HepG2 (cell line): ENCODE measurements around the gene OPN1SW. TPM values are rescaled to one million over a fixed set of nuclear protein-coding genes. Genes with fewer than 3 reads are reported as not detected.

Experiments used
- ATAC-seq: fragments of 200-7000 bp; cut with Tn5 transposase; 3 replicates; pipeline ENCODE4 v1.9.1; 2020; ENCODE audit warnings: mild to moderate bottlenecking, moderate library complexity
- BruUV-seq: library from RNA; stranded (reverse); fragments of 400-500 nt; replicated peaks from 2 replicates; lab custom pipeline; 2021; lab: Mats Ljungman, UMichigan
- CTCF ChIA-PET: fragments of 300-600 bp; formaldehyde crosslinking; extraction: SDS; loops from one replicate; lab custom pipeline; 2021; ENCODE audit warnings: low total read pairs, inconsistent platforms, low intra/inter-chr PET ratio; lab: Yijun Ruan, JAX
- POLR2A ChIA-PET: fragments of 350-600 bp; sonication (Branson Sonifier 250); formaldehyde crosslinking; loops from one replicate; lab custom pipeline; 2020; ENCODE audit warnings: antibody characterized with exemption, inconsistent platforms; lab: Yijun Ruan, JAX
- DNase-seq: peaks from one replicate; pipeline ENCODE4 v3.0.0-alpha.2; 2015; ENCODE audit warnings: low spot score
- FAIRE-seq: peaks from 3 replicates; lab custom pipeline; 2011; peaks lifted over from hg19 to GRCh38; lab: Jason Lieb, UNC
- H2AFZ ChIP-seq: one replicate; pipeline ENCODE4 v1.6.1; 2011; ENCODE audit warnings: low read length, inconsistent platforms
- H3K27ac ChIP-seq: fragments of 300-600 bp; 3 replicates; pipeline ENCODE4 v1.8.0; 2011; ENCODE audit warnings: mixed run types, mild to moderate bottlenecking, mixed read lengths, low read length, inconsistent platforms; ENCODE audit not compliant: insufficient read depth; ENCODE audit errors: extremely low read length
- H3K27me3 ChIP-seq, 2 experiments: fragments of 200-600 bp in 1 of 2; 2 replicates in 1 of 2; 3 replicates in 1 of 2; pipeline versions ENCODE4 v1.6.0 to v1.8.0; 2011; ENCODE audit warnings: low read length in 2 of 2, mild to moderate bottlenecking in 2 of 2, moderate library complexity in 2 of 2, inconsistent platforms in 1 of 2; ENCODE audit not compliant: insufficient read depth in 2 of 2, control insufficient read depth in 1 of 2
- H3K36me3 ChIP-seq, 2 experiments: fragments of 200-600 bp in 1 of 2; replicated peaks in 1 of 2; 2 replicates in 1 of 2; 3 replicates in 1 of 2; pipeline versions ENCODE4 v1.5.1 to v1.8.0; 2011; ENCODE audit warnings: low read length in 2 of 2, inconsistent platforms in 1 of 2; ENCODE audit not compliant: insufficient read depth in 2 of 2, control insufficient read depth in 1 of 2
- H3K4me1 ChIP-seq: 2 replicates; pipeline ENCODE4 v1.5.1; 2012; ENCODE audit warnings: low read length, inconsistent platforms; ENCODE audit not compliant: insufficient read depth
- H3K4me2 ChIP-seq: 2 replicates; pipeline ENCODE4 v1.6.0; 2011; ENCODE audit warnings: low read depth, low read length, inconsistent platforms
- H3K4me3 ChIP-seq, 3 experiments: fragments of 200-600 bp in 1 of 3; sonication (generic), shearing (Covaris generic) in 1 of 3; replicated peaks in 1 of 3; 2 replicates each; pipeline ENCODE4 v1.5.1; 2011 to 2016; ENCODE audit warnings: low read length in 3 of 3, inconsistent platforms in 2 of 3, low read depth in 2 of 3, mild to moderate bottlenecking in 2 of 3, control low read depth in 1 of 3, mixed read lengths in 1 of 3; ENCODE audit not compliant: insufficient read depth in 1 of 3
- H3K79me2 ChIP-seq: one replicate; pipeline ENCODE4 v1.6.1; 2011; ENCODE audit warnings: low read length, inconsistent platforms; ENCODE audit not compliant: insufficient read depth
- H3K9ac ChIP-seq: 2 replicates; pipeline ENCODE4 v1.6.0; 2011; ENCODE audit warnings: mild to moderate bottlenecking, low read depth, low read length, inconsistent platforms; ENCODE audit not compliant: insufficient read depth
- H3K9me3 ChIP-seq: 2 replicates; pipeline ENCODE4 v1.5.1; 2012; ENCODE audit warnings: mild to moderate bottlenecking, low read length
- H4K20me1 ChIP-seq: 2 replicates; pipeline ENCODE4 v1.6.0; 2011; ENCODE audit warnings: inconsistent platforms, mild to moderate bottlenecking, low read length, moderate library complexity; ENCODE audit not compliant: insufficient read depth
- HNRNPH1 ChIP-seq: fragments of 200-400 bp; formaldehyde crosslinking; optimal IDR thresholded peaks from 2 replicates; pipeline ENCODE3; 2017; ENCODE audit warnings: mild to moderate bottlenecking, low read depth, low read length
- HNRNPK ChIP-seq: fragments of 200-400 bp; formaldehyde crosslinking; IDR thresholded peaks from 2 replicates; pipeline ENCODE4 v1.6.1; 2018; ENCODE audit warnings: low read length, low read depth, moderate library complexity, mild to moderate bottlenecking; ENCODE audit not compliant: poor library complexity, severe bottlenecking
- JUN ChIP-seq: sonication (generic); formaldehyde crosslinking; IDR thresholded peaks from 2 replicates; pipeline ENCODE4 v1.4.0; 2020; ENCODE audit warnings: mild to moderate bottlenecking, missing genetic modification reagents
- MIXL1 ChIP-seq: IDR thresholded peaks from 2 replicates; pipeline ENCODE4 v1.6.1; 2016
- WGBS: methylation state at CpG from one replicate; pipeline ENCODE4 v1.1.6; 2017; ENCODE audit warnings: low lambda C conversion rate; 5-methylcytosine and 5-hydroxymethylcytosine counted together
- in situ Hi-C: cut with HindIII; loops from 2 replicates; pipeline ENCODE4 v1.10.0; 2017; ENCODE audit warnings: low pct_unique_long_range_greater_than_20kb; ENCODE audit not compliant: extremely low pct_ligation_motif_present
- intact Hi-C: fragments of 100-400 bp; cut with micrococcal nuclease; formaldehyde crosslinking; loops from one replicate; pipeline ENCODE4 v1.10.0; 2022; ENCODE audit not compliant: unreplicated experiment
- polyA plus RNA-seq, 8 experiments: library from polyadenylated mRNA; depleted of rRNA in 3 of 8; stranded (reverse) in 7 of 8; unstranded in 1 of 8; fragments of >200 nt; fragmentation: Illumina TruSeq in 4 of 8; extraction: Trizol in 4 of 8; gene quantifications; 2 replicates each; pipeline versions ENCODE4 v1.2.1 to v1.2.3, GENCODE V29; 2011 to 2016; ENCODE audit warnings: low read depth in 4 of 8, missing spikeins in 1 of 8, mixed read lengths in 1 of 8; ENCODE audit not compliant: insufficient read depth in 1 of 8
- total RNA-seq, 5 experiments: library from RNA; depleted of rRNA; stranded (reverse); fragments of >200 nt; fragmentation: Illumina TruSeq; extraction: Trizol; gene quantifications; 2 replicates each; pipeline ENCODE4 v1.2.3, GENCODE V29; 2016; ENCODE audit warnings: low read depth in 1 of 5
- TF ChIP-seq, protein P1 (sequence below): sonication (generic); formaldehyde crosslinking; conservative IDR thresholded peaks from 2 replicates; pipeline ENCODE4 v1.8.1; 2023; ENCODE audit warnings: missing genetic modification reagents
- TF ChIP-seq, protein P2 (sequence below): sonication (generic); formaldehyde crosslinking; IDR thresholded peaks from 2 replicates; pipeline ENCODE4 v1.9.0; 2022; ENCODE audit warnings: low read depth, missing genetic modification reagents
- TF ChIP-seq, protein P3 (sequence below): sonication (generic); formaldehyde crosslinking; IDR thresholded peaks from 2 replicates; pipeline ENCODE4 v1.5.1; 2020; ENCODE audit warnings: mild to moderate bottlenecking, missing genetic modification reagents
- TF ChIP-seq, protein P4 (sequence below): sonication (generic); formaldehyde crosslinking; IDR thresholded peaks from 2 replicates; pipeline ENCODE4 v1.4.0; 2020; ENCODE audit warnings: missing genetic modification reagents

The OPN1SW gene
- total and polyA plus RNA-seq, 2 of the 13 experiments (the other 11 are each of a cell fraction or from before 2014, with no cell fraction given) = not detected

DNA sequence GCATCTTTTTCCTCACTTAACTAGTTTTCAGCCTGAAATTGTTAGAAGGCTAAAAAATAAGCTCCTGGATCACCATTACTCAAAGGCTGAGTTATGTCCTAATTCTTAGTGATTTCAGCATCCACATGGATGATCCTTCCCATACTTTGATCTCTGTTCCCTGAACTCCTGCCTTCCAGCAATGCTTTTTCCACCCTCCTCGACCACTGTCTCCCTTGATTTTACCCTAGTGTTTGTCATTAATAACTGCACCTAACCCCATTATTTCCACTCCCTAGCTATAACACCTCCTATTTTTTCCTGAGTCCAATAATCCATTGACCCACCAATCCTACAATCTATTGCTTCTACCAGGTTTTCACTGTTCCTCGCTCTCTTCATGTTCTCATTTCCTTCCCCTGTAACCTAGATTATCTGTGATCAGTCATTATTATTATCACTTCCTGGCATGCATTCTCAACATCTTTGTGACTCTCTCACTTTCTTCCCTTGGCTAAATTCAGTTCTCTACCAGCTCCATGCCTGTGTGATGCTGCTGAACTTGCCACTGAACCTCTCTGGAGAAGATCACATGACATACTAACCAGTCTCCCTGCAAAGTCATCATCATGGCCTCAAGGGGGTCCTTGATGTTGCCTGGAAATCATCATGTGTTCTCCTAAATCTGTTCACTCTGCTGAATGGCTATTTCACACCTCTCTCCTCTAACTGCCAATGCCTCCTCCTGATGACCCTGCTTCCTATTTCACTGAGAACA lies 42.9 kb downstream of the OPN1SW start:
- Histone ChIP-seq H3K4me2 (no peak overlapping the region), H3K27ac (no peak overlapping the region), H3K4me1 (peaks cover 10% of the 10 kb centered on the region), H3K79me2 (no peaks in the 10 kb centered on the region), H3K27me3 (peaks cover 0 to 12% of the 10 kb centered on the region in 2 experiments; a peak in 3 of 5 replicates), H3K9me3 (no peaks in the 10 kb centered on the region), H4K20me1 (no peaks in the 10 kb centered on the region), H3K9ac (no peak overlapping the region), H2AFZ (no peak overlapping the region), H3K4me3 (no peak overlapping the region), H3K36me3 (no peaks in the 10 kb centered on the region)
- in situ Hi-C loops (no loop called here), intact Hi-C loops (no loop called here)
- FAIRE-seq (no peak), ATAC-seq (no peak), DNase-seq (no peak)
- TF ChIP-seq, protein P1, sequence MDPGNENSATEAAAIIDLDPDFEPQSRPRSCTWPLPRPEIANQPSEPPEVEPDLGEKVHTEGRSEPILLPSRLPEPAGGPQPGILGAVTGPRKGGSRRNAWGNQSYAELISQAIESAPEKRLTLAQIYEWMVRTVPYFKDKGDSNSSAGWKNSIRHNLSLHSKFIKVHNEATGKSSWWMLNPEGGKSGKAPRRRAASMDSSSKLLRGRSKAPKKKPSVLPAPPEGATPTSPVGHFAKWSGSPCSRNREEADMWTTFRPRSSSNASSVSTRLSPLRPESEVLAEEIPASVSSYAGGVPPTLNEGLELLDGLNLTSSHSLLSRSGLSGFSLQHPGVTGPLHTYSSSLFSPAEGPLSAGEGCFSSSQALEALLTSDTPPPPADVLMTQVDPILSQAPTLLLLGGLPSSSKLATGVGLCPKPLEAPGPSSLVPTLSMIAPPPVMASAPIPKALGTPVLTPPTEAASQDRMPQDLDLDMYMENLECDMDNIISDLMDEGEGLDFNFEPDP = no peak
- TF ChIP-seq HNRNPK = no peak
- TF ChIP-seq JUN = no peak
- TF ChIP-seq, protein P2, sequence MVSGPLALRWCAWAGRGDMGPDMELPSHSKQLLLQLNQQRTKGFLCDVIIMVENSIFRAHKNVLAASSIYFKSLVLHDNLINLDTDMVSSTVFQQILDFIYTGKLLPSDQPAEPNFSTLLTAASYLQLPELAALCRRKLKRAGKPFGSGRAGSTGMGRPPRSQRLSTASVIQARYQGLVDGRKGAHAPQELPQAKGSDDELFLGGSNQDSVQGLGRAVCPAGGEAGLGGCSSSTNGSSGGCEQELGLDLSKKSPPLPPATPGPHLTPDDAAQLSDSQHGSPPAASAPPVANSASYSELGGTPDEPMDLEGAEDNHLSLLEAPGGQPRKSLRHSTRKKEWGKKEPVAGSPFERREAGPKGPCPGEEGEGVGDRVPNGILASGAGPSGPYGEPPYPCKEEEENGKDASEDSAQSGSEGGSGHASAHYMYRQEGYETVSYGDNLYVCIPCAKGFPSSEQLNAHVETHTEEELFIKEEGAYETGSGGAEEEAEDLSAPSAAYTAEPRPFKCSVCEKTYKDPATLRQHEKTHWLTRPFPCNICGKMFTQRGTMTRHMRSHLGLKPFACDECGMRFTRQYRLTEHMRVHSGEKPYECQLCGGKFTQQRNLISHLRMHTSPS (CRISPR knock-in tag) = no peak
- TF ChIP-seq, protein P3, sequence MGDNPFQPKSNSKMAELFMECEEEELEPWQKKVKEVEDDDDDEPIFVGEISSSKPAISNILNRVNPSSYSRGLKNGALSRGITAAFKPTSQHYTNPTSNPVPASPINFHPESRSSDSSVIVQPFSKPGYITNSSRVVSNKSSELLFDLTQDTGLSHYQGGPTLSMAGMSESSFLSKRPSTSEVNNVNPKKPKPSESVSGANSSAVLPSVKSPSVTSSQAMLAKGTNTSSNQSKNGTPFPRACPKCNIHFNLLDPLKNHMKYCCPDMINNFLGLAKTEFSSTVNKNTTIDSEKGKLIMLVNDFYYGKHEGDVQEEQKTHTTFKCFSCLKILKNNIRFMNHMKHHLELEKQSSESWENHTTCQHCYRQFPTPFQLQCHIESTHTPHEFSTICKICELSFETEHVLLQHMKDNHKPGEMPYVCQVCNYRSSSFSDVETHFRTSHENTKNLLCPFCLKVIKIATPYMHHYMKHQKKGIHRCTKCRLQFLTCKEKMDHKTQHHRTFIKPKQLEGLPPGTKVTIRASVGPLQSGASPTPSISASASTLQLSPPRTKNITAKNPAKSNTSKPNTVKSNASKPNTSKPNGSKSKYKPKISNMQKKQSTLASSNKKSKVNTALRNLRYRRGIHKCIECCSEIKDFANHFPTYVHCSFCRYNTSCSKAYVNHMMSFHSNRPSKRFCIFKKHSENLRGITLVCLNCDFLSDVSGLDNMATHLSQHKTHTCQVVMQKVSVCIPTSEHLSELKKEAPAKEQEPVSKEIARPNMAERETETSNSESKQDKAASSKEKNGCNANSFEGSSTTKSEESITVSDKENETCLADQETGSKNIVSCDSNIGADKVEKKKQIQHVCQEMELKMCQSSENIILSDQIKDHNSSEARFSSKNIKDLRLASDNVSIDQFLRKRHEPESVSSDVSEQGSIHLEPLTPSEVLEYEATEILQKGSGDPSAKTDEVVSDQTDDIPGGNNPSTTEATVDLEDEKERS = no peak
- TF ChIP-seq, protein P4, sequence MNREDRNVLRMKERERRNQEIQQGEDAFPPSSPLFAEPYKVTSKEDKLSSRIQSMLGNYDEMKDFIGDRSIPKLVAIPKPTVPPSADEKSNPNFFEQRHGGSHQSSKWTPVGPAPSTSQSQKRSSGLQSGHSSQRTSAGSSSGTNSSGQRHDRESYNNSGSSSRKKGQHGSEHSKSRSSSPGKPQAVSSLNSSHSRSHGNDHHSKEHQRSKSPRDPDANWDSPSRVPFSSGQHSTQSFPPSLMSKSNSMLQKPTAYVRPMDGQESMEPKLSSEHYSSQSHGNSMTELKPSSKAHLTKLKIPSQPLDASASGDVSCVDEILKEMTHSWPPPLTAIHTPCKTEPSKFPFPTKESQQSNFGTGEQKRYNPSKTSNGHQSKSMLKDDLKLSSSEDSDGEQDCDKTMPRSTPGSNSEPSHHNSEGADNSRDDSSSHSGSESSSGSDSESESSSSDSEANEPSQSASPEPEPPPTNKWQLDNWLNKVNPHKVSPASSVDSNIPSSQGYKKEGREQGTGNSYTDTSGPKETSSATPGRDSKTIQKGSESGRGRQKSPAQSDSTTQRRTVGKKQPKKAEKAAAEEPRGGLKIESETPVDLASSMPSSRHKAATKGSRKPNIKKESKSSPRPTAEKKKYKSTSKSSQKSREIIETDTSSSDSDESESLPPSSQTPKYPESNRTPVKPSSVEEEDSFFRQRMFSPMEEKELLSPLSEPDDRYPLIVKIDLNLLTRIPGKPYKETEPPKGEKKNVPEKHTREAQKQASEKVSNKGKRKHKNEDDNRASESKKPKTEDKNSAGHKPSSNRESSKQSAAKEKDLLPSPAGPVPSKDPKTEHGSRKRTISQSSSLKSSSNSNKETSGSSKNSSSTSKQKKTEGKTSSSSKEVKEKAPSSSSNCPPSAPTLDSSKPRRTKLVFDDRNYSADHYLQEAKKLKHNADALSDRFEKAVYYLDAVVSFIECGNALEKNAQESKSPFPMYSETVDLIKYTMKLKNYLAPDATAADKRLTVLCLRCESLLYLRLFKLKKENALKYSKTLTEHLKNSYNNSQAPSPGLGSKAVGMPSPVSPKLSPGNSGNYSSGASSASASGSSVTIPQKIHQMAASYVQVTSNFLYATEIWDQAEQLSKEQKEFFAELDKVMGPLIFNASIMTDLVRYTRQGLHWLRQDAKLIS = no peak
- no peak for TF ChIP-seq MIXL1 (CRISPR knock-in tag)
- TF ChIP-seq HNRNPH1 = no peak
- 47% methylated on average over 2 of the region's 2 CpGs for WGBS
- POLR2A ChIA-PET = no interaction called here
- no TSS peak for BruUV-seq
- CTCF ChIA-PET = no interaction called here
